Measurements from ENCODE around the gene MANEA.
"Not testable (repeated sequence)": the region's sequence is repeated elsewhere in the genome, so short reads cannot be mapped to it uniquely, and the experiment has no call there.

MANEA gene

DNA sequence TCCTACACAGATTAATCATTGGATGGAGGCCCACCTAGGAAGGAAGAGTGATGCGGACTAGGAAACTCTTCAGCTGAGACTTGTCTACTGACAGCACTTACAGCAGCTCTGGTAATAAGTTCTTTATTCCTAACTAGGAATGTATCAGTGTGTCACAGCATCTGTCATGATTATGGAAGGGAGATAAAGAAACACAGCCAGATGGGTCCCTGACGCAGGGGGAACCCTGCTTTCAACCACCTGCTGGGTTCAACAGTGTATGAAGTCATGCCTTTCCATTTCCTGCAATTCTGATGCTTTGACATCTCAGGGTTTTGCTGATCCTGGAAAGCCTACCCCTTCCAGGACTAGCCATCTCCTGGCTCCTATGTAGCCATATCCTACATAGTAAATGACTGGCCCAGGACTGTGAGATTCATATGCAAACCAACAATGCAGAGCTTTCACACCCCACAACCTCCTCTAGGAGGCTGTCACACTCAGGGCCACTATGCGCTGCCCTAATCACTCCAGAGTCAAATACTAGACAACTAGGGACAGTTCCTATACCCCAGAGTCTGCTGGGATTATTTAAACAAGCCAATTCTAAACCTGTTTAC, 29.0 kb upstream of the MANEA start:
- Histone ChIP-seq H3K4me1 (ENCODE audit: control insufficient read depth in 5 of 5, insufficient read depth in 5 of 5, low read length in 5 of 5) (peaks cover 0 to 28% (median 18%) of the 10 kb centered on the region in 5 donors), H3K27me3 (ENCODE audit: control insufficient read depth in 5 of 5, insufficient read depth in 4 of 5, low read length in 5 of 5) (no peaks in the 10 kb centered on the region), H3K4me3 (ENCODE audit: low read depth in 1 of 5, low read length in 5 of 5) (no peak overlapping the region), H3K9ac (ENCODE audit: low read length in 5 of 5) (no peak overlapping the region), H3K9me3 (ENCODE audit: control insufficient read depth in 5 of 5, low read length in 5 of 5) (no peaks in the 10 kb centered on the region), H3K27ac (ENCODE audit: low read depth, low read length) (no peak overlapping the region), H3K36me3 (ENCODE audit: control insufficient read depth in 5 of 5, insufficient read depth in 5 of 5, low read length in 5 of 5) (no peaks in the 10 kb centered on the region)

DNA sequence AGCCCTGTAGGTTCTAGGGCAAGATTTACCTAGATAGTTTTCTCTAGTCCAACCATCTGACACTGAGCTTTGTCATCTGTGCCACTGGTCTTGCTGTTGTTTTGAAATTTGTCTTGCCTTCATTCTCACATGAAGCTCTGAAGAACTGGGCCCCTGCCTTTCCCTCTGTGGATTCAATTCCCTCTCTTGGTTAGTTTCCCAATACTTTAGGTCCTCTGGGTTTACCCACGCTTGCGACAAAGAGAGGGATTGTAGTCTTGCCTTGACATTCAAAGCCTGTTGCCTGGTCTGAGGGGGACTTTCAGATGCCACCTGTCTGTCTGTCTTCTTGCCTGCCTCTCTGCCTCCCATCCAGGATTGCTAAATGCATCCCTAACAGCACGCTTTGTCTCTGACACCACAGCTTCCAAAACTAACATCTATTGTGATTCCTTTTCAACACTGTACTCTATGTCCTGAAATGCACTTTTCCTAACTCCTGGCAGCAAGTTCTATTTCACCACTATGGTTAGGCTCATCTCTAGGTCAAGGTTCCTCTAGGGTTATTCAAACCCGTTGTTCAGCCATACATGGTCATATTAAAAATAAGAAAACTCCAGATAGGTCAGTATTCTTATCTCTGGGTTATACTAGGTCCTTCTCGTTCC, 25.5 kb upstream of the MANEA start:
- Histone ChIP-seq H3K36me3 (ENCODE audit: control insufficient read depth in 5 of 5, insufficient read depth in 5 of 5, low read length in 5 of 5) (no peaks in the 10 kb centered on the region), H3K9ac (ENCODE audit: low read length in 5 of 5) (peak overlapping the region in 1 of 5 donors; percentile 25), H3K4me3 (ENCODE audit: low read depth in 1 of 5, low read length in 5 of 5) (peak overlapping the region in 1 of 5 donors; percentile 4), H3K27ac (ENCODE audit: low read depth, low read length) (peak overlapping the region; percentile 30), H3K4me1 (ENCODE audit: control insufficient read depth in 5 of 5, insufficient read depth in 5 of 5, low read length in 5 of 5) (peaks cover 0 to 12% (median 7%) of the 10 kb centered on the region in 5 donors), H3K27me3 (ENCODE audit: control insufficient read depth in 5 of 5, insufficient read depth in 4 of 5, low read length in 5 of 5) (no peaks in the 10 kb centered on the region), H3K9me3 (ENCODE audit: control insufficient read depth in 5 of 5, low read length in 5 of 5) (no peaks in the 10 kb centered on the region)

DNA sequence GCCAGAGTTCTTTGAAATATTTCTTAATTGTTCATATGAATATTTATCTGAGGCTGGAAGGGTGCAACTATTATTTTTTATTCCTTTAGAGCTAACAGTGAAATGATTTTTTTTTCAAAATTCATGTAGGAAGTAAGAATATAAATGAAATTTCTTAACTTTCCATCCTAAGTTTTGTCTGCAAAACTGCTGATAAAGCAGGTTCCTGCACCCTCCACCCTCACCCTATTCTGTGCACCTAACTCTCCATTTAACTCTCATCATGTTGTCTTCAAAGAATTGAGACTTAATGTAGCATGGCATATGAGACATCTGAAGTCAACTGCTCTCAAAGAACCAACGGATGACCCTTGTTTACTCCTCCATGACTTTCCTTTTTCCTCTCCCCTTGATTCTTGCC, 23.5 kb upstream of the MANEA start:
- H3K9ac ChIP-seq (ENCODE audit: low read length in 5 of 5): no peak overlapping the region
- H3K36me3 ChIP-seq (ENCODE audit: control insufficient read depth in 5 of 5, insufficient read depth in 5 of 5, low read length in 5 of 5): no peaks in the 10 kb centered on the region
- peaks cover 0 to 12% (median 7%) of the 10 kb centered on the region in 5 donors for H3K4me1 ChIP-seq (ENCODE audit: control insufficient read depth in 5 of 5, insufficient read depth in 5 of 5, low read length in 5 of 5)
- H3K27me3 ChIP-seq (ENCODE audit: control insufficient read depth in 5 of 5, insufficient read depth in 4 of 5, low read length in 5 of 5): no peaks in the 10 kb centered on the region
- H3K27ac ChIP-seq (ENCODE audit: low read depth, low read length): no peak overlapping the region
- no peak overlapping the region for H3K4me3 ChIP-seq (ENCODE audit: low read depth in 1 of 5, low read length in 5 of 5)
- H3K9me3 ChIP-seq (ENCODE audit: control insufficient read depth in 5 of 5, low read length in 5 of 5): no peaks in the 10 kb centered on the region

- H3K27me3 ChIP-seq (ENCODE audit: control insufficient read depth in 5 of 5, insufficient read depth in 4 of 5, low read length in 5 of 5); H3K27ac ChIP-seq (ENCODE audit: low read depth, low read length); H3K9me3 ChIP-seq (ENCODE audit: control insufficient read depth in 5 of 5, low read length in 5 of 5): not testable (repeated sequence)
Measured at GRCh38 chr6:95560956-95561355, 16.4 kb upstream of the MANEA start.

DNA sequence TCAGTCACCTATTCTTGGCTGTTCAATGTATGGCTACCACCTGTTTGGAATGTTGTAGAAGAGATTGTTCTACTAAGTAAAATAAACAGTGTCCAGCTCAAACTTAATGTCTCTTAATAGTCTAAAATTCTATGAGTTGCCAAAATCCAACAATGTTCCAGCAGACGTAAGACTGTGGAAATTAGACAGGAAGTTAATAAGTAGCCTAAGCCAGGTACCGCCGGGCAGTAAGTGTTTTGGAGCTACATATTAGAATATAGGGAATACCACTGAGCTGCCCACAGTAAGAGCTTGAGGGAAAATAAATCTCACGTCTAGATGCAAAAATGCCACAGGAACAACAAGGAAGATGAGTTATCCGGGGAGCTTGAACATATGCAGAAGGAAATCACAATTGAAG, 7.8 kb upstream of the MANEA start:
- Histone ChIP-seq H3K27me3 (ENCODE audit: control insufficient read depth in 5 of 5, insufficient read depth in 4 of 5, low read length in 5 of 5) (no peaks in the 10 kb centered on the region), H3K27ac (ENCODE audit: low read depth, low read length) (no peak overlapping the region), H3K9me3 (ENCODE audit: control insufficient read depth in 5 of 5, low read length in 5 of 5) (no peaks in the 10 kb centered on the region), H3K4me3 (ENCODE audit: low read depth in 1 of 5, low read length in 5 of 5) (no peak overlapping the region), H3K4me1 (ENCODE audit: control insufficient read depth in 5 of 5, insufficient read depth in 5 of 5, low read length in 5 of 5) (peaks cover 0 to 20% (median 2%) of the 10 kb centered on the region in 5 donors), H3K9ac (ENCODE audit: low read length in 5 of 5) (no peak overlapping the region), H3K36me3 (ENCODE audit: control insufficient read depth in 5 of 5, insufficient read depth in 5 of 5, low read length in 5 of 5) (no peaks in the 10 kb centered on the region)

More at GRCh38 chr6:95560956-95561355, 16.4 kb upstream of the MANEA start:
- H3K4me1 ChIP-seq (ENCODE audit: control insufficient read depth in 5 of 5, insufficient read depth in 5 of 5, low read length in 5 of 5); H3K36me3 ChIP-seq (ENCODE audit: control insufficient read depth in 5 of 5, insufficient read depth in 5 of 5, low read length in 5 of 5); H3K4me3 ChIP-seq (ENCODE audit: low read depth in 1 of 5, low read length in 5 of 5); H3K9ac ChIP-seq (ENCODE audit: low read length in 5 of 5): not testable (repeated sequence)

DNA sequence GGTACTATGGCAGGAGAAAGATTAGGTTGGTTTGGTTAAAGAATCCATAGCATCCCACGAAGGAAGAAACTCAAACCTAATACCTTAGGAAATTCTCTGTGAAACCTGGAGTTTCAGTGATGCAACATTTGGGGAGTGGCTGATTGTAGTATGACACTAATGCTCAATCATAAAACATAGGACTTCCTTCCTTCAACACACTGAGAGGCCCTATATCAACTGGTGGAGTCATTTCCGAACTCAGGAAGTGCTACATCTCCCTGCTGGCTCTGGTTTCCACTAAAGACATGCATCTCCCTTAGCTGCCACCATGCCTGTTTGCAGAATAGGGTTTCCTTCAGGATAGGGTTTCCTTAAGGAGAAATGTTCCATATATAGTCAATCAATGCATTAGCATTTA, 5.2 kb upstream of the MANEA start:
- no peaks in the 10 kb centered on the region for H3K27me3 ChIP-seq (ENCODE audit: control insufficient read depth in 5 of 5, insufficient read depth in 4 of 5, low read length in 5 of 5)
- H3K4me1 ChIP-seq (ENCODE audit: control insufficient read depth in 5 of 5, insufficient read depth in 5 of 5, low read length in 5 of 5): peaks cover 0 to 40% (median 19%) of the 10 kb centered on the region in 5 donors
- H3K27ac ChIP-seq (ENCODE audit: low read depth, low read length): no peak overlapping the region
- no peak overlapping the region for H3K9ac ChIP-seq (ENCODE audit: low read length in 5 of 5)
- no peaks in the 10 kb centered on the region for H3K9me3 ChIP-seq (ENCODE audit: control insufficient read depth in 5 of 5, low read length in 5 of 5)
- no peak overlapping the region for H3K4me3 ChIP-seq (ENCODE audit: low read depth in 1 of 5, low read length in 5 of 5)
- H3K36me3 ChIP-seq (ENCODE audit: control insufficient read depth in 5 of 5, insufficient read depth in 5 of 5, low read length in 5 of 5): no peaks in the 10 kb centered on the region

DNA sequence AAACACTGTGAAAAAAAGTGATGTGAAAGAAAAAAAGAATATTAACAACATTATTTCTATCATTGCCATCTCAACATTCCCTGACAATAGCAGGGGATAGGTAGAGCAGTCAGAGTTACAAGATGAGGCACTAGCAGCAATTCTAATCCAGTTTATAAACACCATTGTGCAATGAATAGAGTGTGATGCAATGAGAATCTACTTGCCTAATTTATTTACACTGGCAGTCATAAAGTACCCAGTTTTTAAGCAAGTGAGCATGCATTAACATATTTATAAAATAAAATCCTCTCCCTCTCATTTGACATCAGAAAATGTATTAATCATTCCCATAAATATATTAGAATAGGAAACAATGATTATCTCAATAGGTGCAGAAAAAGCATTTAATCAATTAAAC, 2.5 kb upstream of the MANEA start:
- peak overlapping the region in 1 of 5 donors; percentile 54 for H3K9ac ChIP-seq (ENCODE audit: low read length in 5 of 5)
- H3K4me1 ChIP-seq (ENCODE audit: control insufficient read depth in 5 of 5, insufficient read depth in 5 of 5, low read length in 5 of 5): peaks cover 0 to 45% (median 29%) of the 10 kb centered on the region in 5 donors
- H3K27ac ChIP-seq (ENCODE audit: low read depth, low read length): no peak overlapping the region
- no peaks in the 10 kb centered on the region for H3K36me3 ChIP-seq (ENCODE audit: control insufficient read depth in 5 of 5, insufficient read depth in 5 of 5, low read length in 5 of 5)
- no peaks in the 10 kb centered on the region for H3K27me3 ChIP-seq (ENCODE audit: control insufficient read depth in 5 of 5, insufficient read depth in 4 of 5, low read length in 5 of 5)
- no peaks in the 10 kb centered on the region for H3K9me3 ChIP-seq (ENCODE audit: control insufficient read depth in 5 of 5, low read length in 5 of 5)
- peak overlapping the region in 2 of 5 donors; percentile 18 to 83 for H3K4me3 ChIP-seq (ENCODE audit: low read depth in 1 of 5, low read length in 5 of 5)

DNA sequence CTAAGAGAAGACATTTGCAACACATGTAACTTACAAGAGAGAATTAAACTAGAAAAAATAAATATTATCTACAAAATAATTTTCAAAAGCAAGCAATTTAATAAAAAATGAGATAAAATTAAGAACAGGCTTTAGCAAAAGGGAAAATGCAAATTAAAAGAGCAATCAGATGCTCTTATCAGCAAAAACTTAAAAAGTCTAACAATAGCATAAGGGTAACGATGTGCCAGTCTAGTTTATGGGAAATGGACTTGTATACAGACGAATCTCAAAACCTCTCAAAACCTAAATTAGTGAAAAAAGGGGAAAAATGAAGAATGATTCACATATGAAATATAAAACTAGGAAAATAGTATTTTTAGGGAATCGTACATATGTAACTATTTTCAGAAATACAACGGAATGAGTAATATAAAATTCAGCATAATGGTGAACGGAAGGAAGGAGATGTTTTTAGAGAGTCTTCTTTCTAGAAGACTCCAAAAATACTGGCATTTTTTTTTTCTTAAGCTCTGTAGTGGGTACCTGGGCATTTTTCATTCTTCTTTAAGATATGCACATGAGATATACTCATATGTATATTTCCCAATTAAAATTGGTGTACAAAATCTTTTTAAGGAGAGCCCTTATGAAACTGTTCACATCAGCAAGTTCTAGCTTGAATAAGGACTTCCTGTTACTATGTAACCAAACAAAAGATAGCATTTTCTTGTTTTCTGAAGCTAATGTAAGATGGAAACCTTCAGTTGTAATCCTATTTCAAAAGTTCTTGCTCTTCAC, 927 bp upstream of the MANEA start:
- peak overlapping the region; percentile 67 to 91 (median 80) for H3K9ac ChIP-seq (ENCODE audit: low read length in 5 of 5)
- H3K27ac ChIP-seq (ENCODE audit: low read depth, low read length): peak overlapping the region; percentile 92
- H3K36me3 ChIP-seq (ENCODE audit: control insufficient read depth in 5 of 5, insufficient read depth in 5 of 5, low read length in 5 of 5): no peaks in the 10 kb centered on the region
- peaks cover 0 to 45% (median 29%) of the 10 kb centered on the region in 5 donors for H3K4me1 ChIP-seq (ENCODE audit: control insufficient read depth in 5 of 5, insufficient read depth in 5 of 5, low read length in 5 of 5)
- no peaks in the 10 kb centered on the region for H3K27me3 ChIP-seq (ENCODE audit: control insufficient read depth in 5 of 5, insufficient read depth in 4 of 5, low read length in 5 of 5)
- H3K4me3 ChIP-seq (ENCODE audit: low read depth in 1 of 5, low read length in 5 of 5): peak overlapping the region; percentile 83 to 96 (median 90)
- H3K9me3 ChIP-seq (ENCODE audit: control insufficient read depth in 5 of 5, low read length in 5 of 5): no peaks in the 10 kb centered on the region

- Histone ChIP-seq H3K9me3 (ENCODE audit: control insufficient read depth in 5 of 5, low read length in 5 of 5) (no peaks in the 10 kb centered on the region), H3K9ac (ENCODE audit: low read length in 5 of 5) (peak overlapping the region; percentile 67 to 91 (median 80)), H3K4me3 (ENCODE audit: low read depth in 1 of 5, low read length in 5 of 5) (peak overlapping the region; percentile 83 to 96 (median 90)), H3K27me3 (ENCODE audit: control insufficient read depth in 5 of 5, insufficient read depth in 4 of 5, low read length in 5 of 5) (no peaks in the 10 kb centered on the region), H3K4me1 (ENCODE audit: control insufficient read depth in 5 of 5, insufficient read depth in 5 of 5, low read length in 5 of 5) (peaks cover 0 to 45% (median 29%) of the 10 kb centered on the region in 5 donors), H3K27ac (ENCODE audit: low read depth, low read length) (peak overlapping the region; percentile 92), H3K36me3 (ENCODE audit: control insufficient read depth in 5 of 5, insufficient read depth in 5 of 5, low read length in 5 of 5) (no peaks in the 10 kb centered on the region)
Measured at GRCh38 chr6:95576998-95577303, 384 bp upstream of the MANEA start.

GRCh38 chr6:95578106-95578410, 723 bp downstream of the MANEA start:
- H3K9me3 ChIP-seq (ENCODE audit: control insufficient read depth in 5 of 5, low read length in 5 of 5): no peaks in the 10 kb centered on the region
- peak overlapping the region; percentile 86 to 98 (median 95) for H3K9ac ChIP-seq (ENCODE audit: low read length in 5 of 5)
- H3K27ac ChIP-seq (ENCODE audit: low read depth, low read length): peak overlapping the region; percentile 92
- peaks cover 0 to 42% (median 29%) of the 10 kb centered on the region in 5 donors for H3K4me1 ChIP-seq (ENCODE audit: control insufficient read depth in 5 of 5, insufficient read depth in 5 of 5, low read length in 5 of 5)
- no peaks in the 10 kb centered on the region for H3K36me3 ChIP-seq (ENCODE audit: control insufficient read depth in 5 of 5, insufficient read depth in 5 of 5, low read length in 5 of 5)
- peak overlapping the region; percentile 83 to 99 (median 90) for H3K4me3 ChIP-seq (ENCODE audit: low read depth in 1 of 5, low read length in 5 of 5)
- H3K27me3 ChIP-seq (ENCODE audit: control insufficient read depth in 5 of 5, insufficient read depth in 4 of 5, low read length in 5 of 5): no peaks in the 10 kb centered on the region
